Activated CD8-positive, alpha-beta memory T cell treated with anti-CD3 and anti-CD28 coated beads, Interleukin-2, amount 50 U/mL, for 24 hours (primary cell): ENCODE data around the gene SPAG17.
A peak's percentile ranks its signal among the peaks of the same experiment; 100 is the strongest.
"Not testable (repeated sequence)": the region's sequence is repeated elsewhere in the genome, so short reads cannot be mapped to it uniquely, and the experiment has no call there.

ENCODE experiments used
- DNase-seq: peaks from one replicate; pipeline ENCODE4 v3.0.0-alpha.2; 2020; ENCODE audit errors: extremely low read depth

The SPAG17 gene

GRCh38 chr1:117976381-117976780, 208.6 kb downstream of the SPAG17 start:
- DNase-seq, result no peak

- DNase-seq, result no peak
Observed at GRCh38 chr1:117971777-117972176, 213.3 kb downstream of the SPAG17 start.

GRCh38 chr1:117970252-117970651, 214.8 kb downstream of the SPAG17 start:
- no peak for DNase-seq

GRCh38 chr1:117967881-117968280, 217.1 kb downstream of the SPAG17 start:
- DNase-seq, result no peak

- DNase-seq, result no peak
Observed at GRCh38 chr1:117967477-117967876, 217.6 kb downstream of the SPAG17 start.

- DNase-seq, result no peak
Observed at GRCh38 chr1:117964290-117965038, 220.6 kb downstream of the SPAG17 start.

GRCh38 chr1:117959364-117959763, 225.7 kb downstream of the SPAG17 start:
- DNase-seq, result no peak

GRCh38 chr1:117952386-117952785, 232.6 kb downstream of the SPAG17 start:
- no peak for DNase-seq

- no peak for DNase-seq
Observed at GRCh38 chr1:117942293-117942692, 242.7 kb downstream of the SPAG17 start.

- DNase-seq, result no peak
Observed at GRCh38 chr1:117933769-117934168, 251.3 kb downstream of the SPAG17 start.

- DNase-seq, result no peak
Observed at GRCh38 chr1:117932576-117932975, 252.5 kb downstream of the SPAG17 start.

GRCh38 chr1:117930484-117930883, 254.5 kb downstream of the SPAG17 start:
- no peak for DNase-seq

GRCh38 chr1:117930173-117930447, 254.9 kb downstream of the SPAG17 start:
- DNase-seq, result no peak

- peak; percentile 93 for DNase-seq
Observed at GRCh38 chr1:117929343-117930172, 255.5 kb downstream of the SPAG17 start, which contains the start of the genes GDAP2 and WDR3. Gene GDAP2 (minus strand): TSS chr1:117929621. CDS start chr1:117920357, 9,264 bp downstream. Gene WDR3 (plus strand): TSS chr1:117929739. CDS start chr1:117933320, 3,581 bp downstream.

GRCh38 chr1:117928881-117929342, 256.1 kb downstream of the SPAG17 start:
- no peak for DNase-seq

- DNase-seq, result no peak
Observed at GRCh38 chr1:117925981-117926380, 259.0 kb downstream of the SPAG17 start.

GRCh38 chr1:117922717-117923116, 262.3 kb downstream of the SPAG17 start:
- DNase-seq, result not testable (repeated sequence)

GRCh38 chr1:117921991-117922390, 263.0 kb downstream of the SPAG17 start:
- DNase-seq, result no peak

GRCh38 chr1:117919376-117919775, 265.7 kb downstream of the SPAG17 start:
- DNase-seq, result no peak

GRCh38 chr1:117911051-117911450, 274.0 kb downstream of the SPAG17 start:
- no peak for DNase-seq

GRCh38 chr1:117905019-117905418, 280.0 kb downstream of the SPAG17 start:
- DNase-seq, result no peak

GRCh38 chr1:117904485-117904884, 280.5 kb downstream of the SPAG17 start:
- DNase-seq, result no peak
